Measurements from ENCODE around the gene MAPK4. TPM values are rescaled to one million over a fixed set of nuclear protein-coding genes. Genes with fewer than 3 reads are reported as not detected.

The MAPK4 gene
- total RNA-seq, 1 donor from 2014 or later, result not detected

DNA sequence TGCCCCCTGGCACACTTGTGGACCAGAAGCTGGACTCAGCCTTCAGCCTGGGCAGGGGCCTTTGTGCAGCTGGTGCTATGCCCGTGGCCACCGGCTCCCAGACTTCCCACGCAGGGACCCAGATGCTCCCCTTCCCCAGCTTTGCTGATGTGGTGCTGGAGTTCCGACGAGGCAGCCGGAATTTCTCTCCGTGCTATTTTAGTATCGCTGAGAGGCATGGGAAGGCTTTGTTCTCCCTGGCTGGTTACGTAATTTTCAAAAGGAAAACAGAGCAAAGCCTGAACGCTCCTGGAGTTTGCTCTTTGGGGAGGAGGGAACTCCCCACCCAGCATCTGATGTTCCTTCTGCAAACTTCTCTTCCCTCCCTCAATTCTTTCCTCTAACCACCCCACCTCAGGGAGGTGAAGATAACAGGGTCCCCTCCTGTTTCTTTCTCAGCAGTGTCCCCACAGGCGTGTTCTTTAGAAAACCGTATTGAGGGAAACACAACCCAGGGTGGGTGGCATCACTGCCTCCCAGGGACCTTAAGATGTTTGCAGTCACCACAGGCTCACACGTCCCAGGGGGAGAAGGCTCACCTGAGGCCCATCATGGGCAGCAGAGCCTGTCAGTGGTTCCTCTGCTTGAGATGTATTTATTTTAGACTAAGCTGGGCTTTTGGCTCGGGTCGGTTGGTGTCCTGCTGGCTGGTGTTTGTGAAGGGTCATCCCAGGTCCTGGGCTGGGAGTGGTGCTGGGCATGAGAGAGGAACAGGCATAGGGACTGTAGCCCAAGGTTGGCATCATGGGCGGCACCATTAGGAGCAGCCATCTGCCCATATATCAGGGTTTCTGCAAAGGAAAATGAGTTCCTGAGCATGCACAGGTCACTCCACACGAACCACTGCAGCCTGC, 95.0 kb downstream of the MAPK4 start:
- intact Hi-C loops (cut with micrococcal nuclease), result no loop called here
- Mint-ChIP-seq H3K4me3 (no peak overlapping the region), H3K36me3 (ENCODE audit: low read depth) (no peaks in the 10 kb centered on the region), H3K9me3 (no peaks in the 10 kb centered on the region), H3K27ac (no peak overlapping the region), H3K27me3 (ENCODE audit: insufficient read depth) (no peaks in the 10 kb centered on the region), H3K4me1 (ENCODE audit: low read depth) (no peaks in the 10 kb centered on the region)
- DNase-seq (ENCODE audit: low spot score), result no peak

DNA sequence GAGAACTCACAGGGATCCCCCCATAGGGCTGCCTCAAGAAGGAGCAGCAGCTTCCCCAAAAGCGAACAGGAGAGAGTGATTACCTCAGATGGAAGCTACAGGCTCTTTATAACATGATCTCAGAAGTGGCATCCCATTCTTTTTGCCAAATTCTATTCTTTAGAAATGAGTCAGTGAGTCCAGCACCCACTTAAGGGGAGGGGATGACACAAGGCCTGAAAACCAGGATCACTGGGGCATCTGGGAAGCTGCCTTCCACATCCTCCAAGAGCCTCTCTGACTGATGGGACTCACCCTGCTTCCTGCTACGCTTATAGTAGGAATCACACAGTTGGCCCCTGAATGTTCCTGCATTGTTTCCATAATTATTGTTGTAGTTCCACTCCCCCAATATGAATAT, 96.5 kb downstream of the MAPK4 start:
- no peaks in the 10 kb centered on the region for H3K27me3 Mint-ChIP-seq (ENCODE audit: insufficient read depth)
- no peaks in the 10 kb centered on the region for H3K36me3 Mint-ChIP-seq (ENCODE audit: low read depth)
- no peak for DNase-seq (ENCODE audit: low spot score)
- no peaks in the 10 kb centered on the region for H3K9me3 Mint-ChIP-seq
- H3K4me3 Mint-ChIP-seq, result no peak overlapping the region
- no peaks in the 10 kb centered on the region for H3K4me1 Mint-ChIP-seq (ENCODE audit: low read depth)
- H3K27ac Mint-ChIP-seq, result no peak overlapping the region
- intact Hi-C loops (cut with micrococcal nuclease), result no loop called here

DNA sequence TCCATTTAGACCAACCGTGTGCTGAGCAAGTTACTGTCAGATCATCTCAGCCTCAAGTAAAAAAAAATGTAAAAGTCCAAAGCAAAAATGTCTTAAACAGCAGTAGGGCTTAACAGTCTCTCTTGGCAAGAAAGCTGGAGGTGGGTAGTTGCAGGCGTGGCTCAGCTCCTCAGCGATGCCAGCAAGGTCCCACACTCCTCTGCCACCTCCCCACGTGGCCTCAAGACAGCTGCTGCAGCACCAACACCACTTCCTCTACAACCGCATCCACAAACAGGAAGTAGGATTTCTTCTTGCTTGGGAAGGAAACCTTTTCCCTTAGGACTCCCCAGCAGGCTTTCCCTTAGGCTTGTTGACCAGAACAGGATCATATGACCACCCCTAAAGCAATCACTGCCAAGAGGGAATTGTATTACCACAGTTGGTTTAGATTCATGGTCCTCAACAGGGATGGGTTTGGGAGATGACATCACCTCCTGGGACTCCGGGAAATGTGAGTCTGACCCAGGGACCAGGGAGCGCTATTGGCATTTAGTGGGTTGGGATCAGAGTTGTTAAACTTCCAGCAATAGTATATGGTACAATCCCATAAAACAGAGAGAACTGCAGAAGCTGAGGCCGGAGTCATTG, 97.1 kb downstream of the MAPK4 start:
- Mint-ChIP-seq H3K36me3 (ENCODE audit: low read depth) (no peaks in the 10 kb centered on the region), H3K4me1 (ENCODE audit: low read depth) (no peaks in the 10 kb centered on the region), H3K27me3 (ENCODE audit: insufficient read depth) (no peaks in the 10 kb centered on the region), H3K9me3 (peaks cover under 1% of the 10 kb centered on the region), H3K27ac (no peak overlapping the region), H3K4me3 (no peak overlapping the region)
- intact Hi-C loops (cut with micrococcal nuclease), result no loop called here
- DNase-seq (ENCODE audit: low spot score), result no peak

DNA sequence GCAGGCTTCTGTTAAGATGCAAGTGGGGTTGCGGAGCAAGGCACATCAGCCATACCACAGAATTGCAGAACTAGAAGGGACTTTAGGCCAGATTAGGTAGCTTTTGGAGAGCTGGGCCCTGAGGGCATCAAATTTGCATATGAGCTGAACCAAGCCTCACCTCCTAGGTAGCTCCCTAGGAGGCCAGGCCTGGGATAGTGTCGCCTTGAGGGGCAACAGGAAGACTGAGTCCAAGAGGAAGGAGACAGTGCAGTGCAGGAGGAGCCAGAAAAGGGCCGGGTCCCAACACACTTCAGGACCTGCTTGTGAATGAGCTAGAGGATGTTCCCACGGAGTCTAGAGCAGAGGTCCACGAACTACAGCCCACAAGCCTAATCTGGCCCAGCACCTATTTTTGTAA, 98.7 kb downstream of the MAPK4 start:
- intact Hi-C loops (cut with micrococcal nuclease), result no loop called here
- Mint-ChIP-seq H3K27ac (no peak overlapping the region), H3K9me3 (peaks cover 4% of the 10 kb centered on the region), H3K4me3 (no peak overlapping the region), H3K36me3 (ENCODE audit: low read depth) (no peaks in the 10 kb centered on the region), H3K27me3 (ENCODE audit: insufficient read depth) (no peaks in the 10 kb centered on the region), H3K4me1 (ENCODE audit: low read depth) (no peaks in the 10 kb centered on the region)
- DNase-seq (ENCODE audit: low spot score), result no peak

DNA sequence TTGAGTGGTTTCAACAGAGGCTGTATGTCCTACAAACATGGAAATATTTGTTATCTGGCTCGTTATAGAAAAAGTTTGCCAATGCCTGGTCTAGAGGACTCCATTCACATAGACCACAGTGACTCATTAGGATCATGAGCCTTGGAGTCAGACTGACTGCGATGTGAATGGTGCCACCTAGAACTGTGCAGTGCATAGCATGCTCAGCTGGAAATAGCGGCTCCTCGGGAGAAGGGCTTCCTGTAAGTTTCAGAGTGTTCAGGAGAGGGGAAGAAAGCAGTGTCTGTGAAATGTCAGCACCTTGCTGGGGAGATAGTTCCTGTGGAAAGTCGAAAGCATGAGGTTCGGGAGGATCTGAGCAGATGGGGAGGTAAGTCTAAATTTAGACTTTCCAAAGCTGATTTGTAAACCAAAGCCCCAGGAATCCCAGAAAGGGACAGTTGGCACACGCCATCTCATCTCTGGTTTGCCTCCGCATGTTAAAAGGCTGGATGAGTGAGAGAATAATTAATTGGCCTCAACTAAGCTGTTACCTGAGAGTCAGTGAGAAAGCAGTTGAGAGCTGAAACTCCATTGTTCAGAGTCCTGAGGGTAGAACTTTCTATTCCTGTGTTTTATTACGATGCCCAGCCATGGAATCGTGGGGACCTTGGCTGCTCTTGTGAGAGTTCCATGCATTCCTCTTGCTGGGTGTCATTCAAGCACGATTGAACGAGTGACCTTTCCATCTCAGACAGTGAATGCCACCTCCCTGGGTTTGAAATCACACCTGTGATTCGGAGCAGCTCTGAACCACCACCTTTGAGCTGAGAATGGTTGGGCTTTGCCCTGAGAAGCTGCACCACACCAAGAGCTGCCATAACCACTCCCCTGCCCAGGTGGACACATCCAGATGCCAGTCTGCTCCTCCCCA, 99.5 kb downstream of the MAPK4 start:
- Mint-ChIP-seq H3K27me3 (ENCODE audit: insufficient read depth) (no peaks in the 10 kb centered on the region), H3K27ac (no peak overlapping the region), H3K36me3 (ENCODE audit: low read depth) (no peaks in the 10 kb centered on the region), H3K4me3 (no peak overlapping the region), H3K4me1 (ENCODE audit: low read depth) (no peaks in the 10 kb centered on the region), H3K9me3 (peaks cover 4% of the 10 kb centered on the region)
- intact Hi-C loops (cut with micrococcal nuclease), result no loop called here
- no peak for DNase-seq (ENCODE audit: low spot score)

DNA sequence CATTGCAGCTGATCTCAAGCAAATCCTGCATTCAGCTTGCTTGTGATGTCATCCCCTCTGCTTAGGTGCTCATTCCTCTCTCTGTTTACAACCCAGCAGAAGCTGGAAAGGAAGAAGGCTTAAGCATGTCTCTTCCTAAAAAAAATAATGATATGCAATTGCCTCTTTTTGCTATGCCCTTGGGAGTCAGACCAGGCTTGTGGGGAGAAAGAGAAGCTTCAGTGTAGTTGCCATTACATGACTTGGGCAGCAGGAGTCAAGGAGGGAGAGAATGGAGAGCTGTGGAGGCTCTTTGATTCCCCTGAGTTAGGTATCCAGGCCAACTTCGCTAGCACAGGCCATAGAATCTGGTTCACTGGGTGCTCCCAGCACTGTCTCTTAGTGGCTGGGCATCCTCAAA, 101.1 kb downstream of the MAPK4 start:
- peaks cover 4% of the 10 kb centered on the region for H3K9me3 Mint-ChIP-seq

DNA sequence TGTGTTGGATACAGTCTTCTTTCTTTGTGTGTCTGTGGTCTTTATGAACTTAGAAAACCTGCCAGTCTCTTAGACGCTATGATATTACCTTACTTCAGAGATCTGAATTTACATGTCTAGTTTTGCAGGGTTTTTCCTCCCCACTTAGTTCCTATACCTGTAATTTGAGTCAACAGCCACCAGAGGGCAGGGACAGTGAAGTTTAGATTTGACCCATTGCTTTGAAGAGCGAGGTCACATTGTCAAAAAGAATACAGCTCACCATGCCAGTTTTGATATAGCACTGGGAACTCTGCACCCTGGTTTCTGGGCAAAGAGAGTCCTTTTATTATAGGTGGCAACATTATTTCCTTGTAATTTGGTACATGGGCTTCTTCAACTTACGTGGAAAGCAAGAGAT, 102.3 kb downstream of the MAPK4 start:
- no peaks in the 10 kb centered on the region for H3K27me3 Mint-ChIP-seq (ENCODE audit: insufficient read depth)
- intact Hi-C loops (cut with micrococcal nuclease), result no loop called here
- no peaks in the 10 kb centered on the region for H3K4me1 Mint-ChIP-seq (ENCODE audit: low read depth)
- H3K36me3 Mint-ChIP-seq (ENCODE audit: low read depth), result no peaks in the 10 kb centered on the region
- H3K27ac Mint-ChIP-seq, result no peak overlapping the region
- H3K9me3 Mint-ChIP-seq, result peaks cover 4% of the 10 kb centered on the region
- no peak for DNase-seq (ENCODE audit: low spot score)
- H3K4me3 Mint-ChIP-seq, result no peak overlapping the region

More for the DNA sequence above, 101.1 kb downstream of the MAPK4 start:
- H3K27ac Mint-ChIP-seq, result no peak overlapping the region
- no peak for DNase-seq (ENCODE audit: low spot score)
- no peak overlapping the region for H3K4me3 Mint-ChIP-seq
- H3K4me1 Mint-ChIP-seq (ENCODE audit: low read depth), result no peaks in the 10 kb centered on the region
- H3K27me3 Mint-ChIP-seq (ENCODE audit: insufficient read depth), result no peaks in the 10 kb centered on the region
- intact Hi-C loops (cut with micrococcal nuclease), result no loop called here
- H3K36me3 Mint-ChIP-seq (ENCODE audit: low read depth), result no peaks in the 10 kb centered on the region

DNA sequence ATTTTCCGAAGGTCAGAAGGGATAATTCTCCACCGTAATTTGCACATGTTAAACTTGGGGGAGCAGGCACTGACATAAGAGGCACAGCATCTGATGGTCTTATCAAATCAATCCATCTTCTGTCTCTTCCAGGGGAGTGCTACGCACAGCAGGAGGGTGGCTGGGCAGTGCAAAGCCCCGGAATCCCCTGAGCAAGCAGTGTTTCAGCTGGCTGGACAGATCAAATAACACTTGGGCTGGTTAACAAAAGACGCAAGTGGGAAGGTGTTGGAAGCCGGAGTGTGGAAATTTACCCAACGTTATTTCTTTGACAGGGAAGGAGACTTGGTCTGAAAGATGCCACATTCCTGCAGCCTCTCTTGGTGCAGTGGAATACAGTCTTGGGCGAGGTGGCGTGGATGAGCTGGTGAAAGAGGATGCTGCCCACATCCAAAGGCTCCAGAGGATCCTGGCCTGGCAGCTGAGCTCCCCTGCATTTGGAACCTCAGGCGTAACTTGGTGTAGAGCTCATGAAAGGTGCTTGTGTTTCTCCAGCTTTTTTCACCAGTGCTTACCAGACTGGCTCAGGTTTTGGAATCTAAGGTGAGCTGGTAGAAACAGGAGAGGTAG, 103.0 kb downstream of the MAPK4 start:
- intact Hi-C loops (cut with micrococcal nuclease), result no loop called here
- Mint-ChIP-seq H3K36me3 (ENCODE audit: low read depth) (no peaks in the 10 kb centered on the region), H3K27ac (no peak overlapping the region), H3K9me3 (peaks cover 4% of the 10 kb centered on the region), H3K27me3 (ENCODE audit: insufficient read depth) (no peaks in the 10 kb centered on the region), H3K4me3 (no peak overlapping the region), H3K4me1 (ENCODE audit: low read depth) (no peaks in the 10 kb centered on the region)
- DNase-seq (ENCODE audit: low spot score), result no peak

DNA sequence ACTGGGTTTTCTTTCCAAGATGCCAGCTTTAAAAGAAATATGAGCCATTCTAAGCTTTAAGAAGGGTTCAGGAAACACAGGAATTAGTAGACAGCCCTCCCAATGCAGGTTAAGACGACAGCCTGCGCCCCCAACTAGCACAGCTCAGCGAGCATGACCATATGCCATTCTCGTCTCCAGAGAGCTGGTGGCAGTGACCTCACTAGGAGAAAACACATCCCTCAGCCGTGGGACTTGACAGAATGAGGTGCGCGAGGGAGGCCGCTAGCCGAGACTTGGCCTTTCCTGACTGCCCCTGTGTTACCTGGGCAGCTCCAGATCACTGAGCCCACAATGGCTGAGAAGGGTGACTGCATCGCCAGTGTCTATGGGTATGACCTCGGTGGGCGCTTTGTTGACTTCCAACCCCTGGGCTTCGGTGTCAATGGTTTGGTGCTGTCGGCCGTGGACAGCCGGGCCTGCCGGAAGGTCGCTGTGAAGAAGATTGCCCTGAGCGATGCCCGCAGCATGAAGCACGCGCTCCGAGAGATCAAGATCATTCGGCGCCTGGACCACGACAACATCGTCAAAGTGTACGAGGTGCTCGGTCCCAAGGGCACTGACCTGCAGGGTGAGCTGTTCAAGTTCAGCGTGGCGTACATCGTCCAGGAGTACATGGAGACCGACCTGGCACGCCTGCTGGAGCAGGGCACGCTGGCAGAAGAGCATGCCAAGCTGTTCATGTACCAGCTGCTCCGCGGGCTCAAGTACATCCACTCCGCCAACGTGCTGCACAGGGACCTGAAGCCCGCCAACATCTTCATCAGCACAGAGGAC, 103.9 kb downstream of the MAPK4 start:
- Mint-ChIP-seq H3K4me1 (ENCODE audit: low read depth) (no peaks in the 10 kb centered on the region), H3K4me3 (no peak overlapping the region)
- intact Hi-C loops (cut with micrococcal nuclease), result no loop called here

DNA sequence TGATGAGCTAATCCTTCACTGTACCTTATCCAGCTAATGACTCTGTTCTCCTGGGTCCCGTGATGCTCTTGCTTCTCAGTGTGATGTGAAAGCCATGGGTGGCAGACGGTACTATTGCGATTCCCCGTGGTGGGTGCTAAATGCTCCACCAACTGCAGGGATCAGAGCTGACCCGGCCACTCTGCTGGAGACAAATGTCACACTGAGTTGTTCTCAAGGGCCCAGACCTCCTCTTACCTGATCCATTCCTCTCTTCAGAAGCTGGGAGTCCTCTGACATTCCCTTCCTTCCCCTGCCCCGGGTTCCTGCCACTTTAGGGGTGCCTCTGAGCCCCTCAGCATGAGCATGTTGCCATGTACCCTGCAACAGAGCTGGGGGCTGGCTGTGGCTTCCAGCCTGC, 105.1 kb downstream of the MAPK4 start:
- no peak for DNase-seq (ENCODE audit: low spot score)
- intact Hi-C loops (cut with micrococcal nuclease), result no loop called here
- Mint-ChIP-seq H3K4me1 (ENCODE audit: low read depth) (no peaks in the 10 kb centered on the region), H3K27ac (no peak overlapping the region), H3K9me3 (peaks cover 4% of the 10 kb centered on the region), H3K27me3 (ENCODE audit: insufficient read depth) (no peaks in the 10 kb centered on the region), H3K36me3 (ENCODE audit: low read depth) (no peaks in the 10 kb centered on the region), H3K4me3 (no peak overlapping the region)

More for the DNA sequence above, 103.9 kb downstream of the MAPK4 start:
- no peaks in the 10 kb centered on the region for H3K27me3 Mint-ChIP-seq (ENCODE audit: insufficient read depth)
- no peaks in the 10 kb centered on the region for H3K36me3 Mint-ChIP-seq (ENCODE audit: low read depth)
- H3K27ac Mint-ChIP-seq, result no peak overlapping the region
- peaks cover 4% of the 10 kb centered on the region for H3K9me3 Mint-ChIP-seq
- no peak for DNase-seq (ENCODE audit: low spot score)

DNA sequence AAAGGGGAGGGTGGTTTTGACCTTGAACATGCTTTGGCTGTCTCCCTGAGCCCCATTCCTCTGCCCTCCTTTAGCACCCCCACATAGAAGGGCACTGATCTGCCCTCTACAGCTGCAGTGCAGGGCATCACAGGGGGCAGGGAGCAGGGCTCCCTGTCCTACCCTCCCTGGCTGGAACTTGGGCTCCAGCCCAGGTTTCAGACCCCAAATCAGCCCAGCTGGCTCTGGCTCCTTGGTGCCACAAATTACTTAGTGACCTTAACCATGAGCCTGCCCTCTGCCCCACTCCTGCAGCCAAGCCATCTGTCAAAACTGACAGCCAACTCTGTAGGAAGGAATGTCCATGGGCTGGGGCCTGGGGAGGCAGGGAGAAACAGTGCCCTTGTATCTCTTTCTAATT, 105.6 kb downstream of the MAPK4 start:
- H3K4me3 Mint-ChIP-seq, result no peak overlapping the region
- no peaks in the 10 kb centered on the region for H3K4me1 Mint-ChIP-seq (ENCODE audit: low read depth)
- H3K9me3 Mint-ChIP-seq, result peaks cover 4% of the 10 kb centered on the region
- intact Hi-C loops (cut with micrococcal nuclease), result no loop called here
- no peaks in the 10 kb centered on the region for H3K27me3 Mint-ChIP-seq (ENCODE audit: insufficient read depth)
- no peak overlapping the region for H3K27ac Mint-ChIP-seq
- no peak for DNase-seq (ENCODE audit: low spot score)
- H3K36me3 Mint-ChIP-seq (ENCODE audit: low read depth), result no peaks in the 10 kb centered on the region

DNA sequence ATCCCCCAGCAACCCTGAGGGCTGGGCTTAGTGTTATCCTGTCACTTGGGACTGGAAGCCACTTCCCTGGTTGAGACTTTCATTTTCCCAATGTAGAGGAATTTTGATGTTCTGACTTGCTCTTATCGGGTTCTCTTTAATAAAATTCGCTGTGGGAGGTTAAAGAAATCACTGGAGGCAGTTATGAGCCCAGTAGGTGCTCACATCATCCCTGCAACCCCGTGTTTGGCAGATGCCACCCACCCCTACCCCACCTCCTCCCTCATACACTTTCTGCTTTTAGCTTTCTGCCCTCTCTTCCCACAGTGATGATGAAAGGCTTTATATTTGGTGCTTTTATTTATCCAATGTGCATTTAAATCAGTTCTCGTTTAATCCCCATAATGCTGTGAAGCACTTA, 106.6 kb downstream of the MAPK4 start:
- no peaks in the 10 kb centered on the region for H3K27me3 Mint-ChIP-seq (ENCODE audit: insufficient read depth)
- H3K4me1 Mint-ChIP-seq (ENCODE audit: low read depth), result no peaks in the 10 kb centered on the region
- intact Hi-C loops (cut with micrococcal nuclease), result no loop called here
- H3K36me3 Mint-ChIP-seq (ENCODE audit: low read depth), result no peaks in the 10 kb centered on the region
- peaks cover 4% of the 10 kb centered on the region for H3K9me3 Mint-ChIP-seq
- no peak overlapping the region for H3K27ac Mint-ChIP-seq
- DNase-seq (ENCODE audit: low spot score), result no peak
- no peak overlapping the region for H3K4me3 Mint-ChIP-seq

All from activated T-helper 1 cell treated with anti-CD3 and anti-CD28 coated beads, Interleukin-12 subunit alpha, Interleukin-12 subunit beta, Interleukin-2, Interleukin-4 antibody, amounts not matched to agents 30 ng/mL and 10 ng/mL and 1 ng/mL, durations not matched to agents 14 hours and 24 hours and 36 hours (primary cell).